IPS DF 19.7 (cell line): ENCODE data around the gene MACC1.

Experiments
- DNase-seq: peaks from one replicate; pipeline ENCODE4 v3.0.0-alpha.2; 2013; ENCODE audit warnings: low read depth, low spot score

Gene MACC1

GRCh38 chr7:20229646-20230500 lies 12.7 kb upstream of the MACC1 start:
- DNase-seq, result no peak

GRCh38 chr7:20229081-20229480 lies 11.9 kb upstream of the MACC1 start:
- no peak for DNase-seq

GRCh38 chr7:20228654-20229053 lies 11.5 kb upstream of the MACC1 start:
- no peak for DNase-seq

- no peak for DNase-seq
Measured at GRCh38 chr7:20227291-20227795, 10.2 kb upstream of the MACC1 start.

- DNase-seq, result no peak
Measured at GRCh38 chr7:20226860-20227259, 9.7 kb upstream of the MACC1 start.

- no peak for DNase-seq
Measured at GRCh38 chr7:20225384-20225783, 8.2 kb upstream of the MACC1 start.

- DNase-seq, result no peak
Measured at GRCh38 chr7:20224025-20224424, 6.8 kb upstream of the MACC1 start.

- no peak for DNase-seq
Measured at GRCh38 chr7:20223356-20223755, 6.2 kb upstream of the MACC1 start.

GRCh38 chr7:20222219-20222828 lies 5.1 kb upstream of the MACC1 start:
- no peak for DNase-seq

- DNase-seq, result no peak
Measured at GRCh38 chr7:20220921-20221547, 3.9 kb upstream of the MACC1 start.

GRCh38 chr7:20220293-20220761 lies 3.1 kb upstream of the MACC1 start:
- DNase-seq, result no peak

GRCh38 chr7:20219446-20220292 lies 2.5 kb upstream of the MACC1 start:
- no peak for DNase-seq

- no peak for DNase-seq
Measured at GRCh38 chr7:20219062-20219445, 1.9 kb upstream of the MACC1 start.

GRCh38 chr7:20218279-20218678 lies 1.1 kb upstream of the MACC1 start:
- no peak for DNase-seq

- DNase-seq, result no peak
Measured at GRCh38 chr7:20216406-20217036, 663 bp downstream of the MACC1 start.

- DNase-seq, result no peak
Measured at GRCh38 chr7:20214921-20215669, 2.1 kb downstream of the MACC1 start.

- no peak for DNase-seq
Measured at GRCh38 chr7:20214132-20214531, 3.1 kb downstream of the MACC1 start.

- no peak for DNase-seq
Measured at GRCh38 chr7:20213378-20213777, 3.8 kb downstream of the MACC1 start.

GRCh38 chr7:20211376-20211775 lies 5.8 kb downstream of the MACC1 start:
- DNase-seq, result no peak

- DNase-seq, result no peak
Measured at GRCh38 chr7:20208651-20209307, 8.4 kb downstream of the MACC1 start.
